PC-9 (cell line): ENCODE data around the gene ELMO1.

Experiments used
- CTCF ChIP-seq: fragments of 200-600 bp; sonication (generic); conservative IDR thresholded peaks from 2 replicates; pipeline ENCODE4 v1.6.1; 2017; ENCODE audit warnings: mixed run types, antibody characterized with exemption, mild to moderate bottlenecking, moderate library complexity
- EZH2 ChIP-seq: fragments of 200-600 bp; sonication (generic); IDR thresholded peaks from 2 replicates; pipeline ENCODE4 v1.8.0; 2017; ENCODE audit warnings: antibody characterized with exemption, low read depth

GRCh38 chr7:37113661-37114355, 334.9 kb downstream of the ELMO1 start:
- TF ChIP-seq EZH2 (no peak), CTCF (no peak)
